ENCODE data around the gene SLC39A8.

DNA sequence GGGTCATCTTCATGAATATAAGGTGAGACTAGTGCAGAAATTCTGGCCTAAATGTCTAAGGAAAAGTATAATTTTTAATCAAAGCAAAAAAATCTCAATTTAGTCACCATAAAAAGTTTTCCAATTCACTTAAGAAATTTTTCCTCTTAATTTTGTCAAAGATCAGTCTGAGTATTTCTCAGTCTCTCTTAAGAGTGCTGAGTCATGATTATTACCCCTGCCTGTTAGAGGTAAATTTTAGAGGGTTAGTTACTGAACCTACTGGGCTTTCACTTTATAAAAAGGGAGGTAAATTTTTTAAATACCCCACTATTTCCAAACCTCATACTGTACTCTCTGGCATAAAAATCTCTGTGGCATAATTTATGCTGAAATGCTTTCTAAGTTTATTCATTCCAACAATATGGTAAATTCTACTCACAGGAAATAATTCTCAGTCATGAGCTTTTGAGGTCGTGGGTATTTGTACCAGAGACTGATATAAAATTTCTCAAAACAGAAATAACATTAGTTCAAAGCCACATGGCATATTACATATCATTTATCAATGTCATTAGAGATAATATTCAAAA is 122.4 kb downstream of the SLC39A8 start:
- TF ChIP-seq CTCF (IDR thresholded peaks at IDR 0.05) (no peak), POLR2A (IDR thresholded peaks at IDR 0.05) (no peak)

Data from heart left ventricle (tissue), 13 donors.